ENCODE results near the gene KCNH5.

Gene KCNH5

DNA sequence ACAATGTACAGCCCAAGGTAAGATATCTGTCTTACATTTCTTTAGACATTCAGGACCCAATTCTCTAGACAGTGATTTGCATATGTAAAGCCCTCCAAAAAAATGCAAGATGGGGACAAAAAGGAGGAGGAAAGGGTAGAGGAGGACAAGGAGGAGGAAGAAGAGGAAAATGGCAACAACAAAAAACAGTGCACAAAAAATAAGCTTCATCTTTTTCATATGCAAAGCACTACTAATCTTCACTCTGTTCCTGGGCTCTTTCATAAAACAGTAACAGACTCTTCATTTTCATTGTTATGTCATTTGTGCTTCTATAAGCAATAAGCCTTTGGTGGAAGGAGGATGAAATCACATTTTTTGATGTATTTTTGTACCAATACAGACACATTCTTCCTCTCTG lies 61.4 kb downstream of the KCNH5 start:
- DNase-seq: no peak

DNA sequence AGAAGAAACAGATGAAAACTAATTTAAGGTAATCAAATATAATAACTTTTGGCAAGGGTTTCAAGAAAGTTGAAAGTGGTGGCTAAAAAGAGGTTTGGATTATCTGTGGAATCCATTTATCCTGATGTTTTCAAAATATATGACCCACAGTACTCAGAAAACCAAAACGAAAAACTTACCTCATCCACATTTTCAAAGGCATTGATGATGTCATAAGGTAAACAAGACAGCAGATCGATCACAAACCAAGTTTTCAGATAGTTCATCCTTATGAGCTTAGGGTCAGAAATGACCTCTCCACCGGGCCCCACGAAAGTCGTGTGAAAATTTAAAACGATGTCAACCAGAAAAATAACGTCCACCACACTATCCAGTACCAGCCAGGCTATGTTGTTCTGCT lies 64.6 kb downstream of the KCNH5 start:
- no peak for DNase-seq

DNA sequence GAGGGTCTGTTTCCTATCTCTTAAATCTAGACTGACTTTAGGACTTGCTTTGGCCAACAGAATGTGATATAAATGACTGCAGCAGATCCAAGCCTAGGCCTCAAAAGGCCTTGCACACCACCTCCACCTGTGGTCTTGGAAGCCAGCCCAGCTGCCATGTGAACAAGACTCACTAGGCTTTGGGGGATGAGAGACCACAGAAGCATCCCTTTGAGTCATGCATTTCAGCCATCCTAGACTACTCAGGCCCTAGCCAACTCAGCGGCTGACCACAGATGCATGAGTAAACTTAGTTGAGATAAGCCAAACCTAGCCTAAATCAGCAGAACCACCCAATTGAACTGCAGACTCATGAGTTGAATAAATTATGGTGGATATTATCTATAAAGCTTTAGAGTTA lies 87.7 kb downstream of the KCNH5 start:
- no peak for DNase-seq

DNA sequence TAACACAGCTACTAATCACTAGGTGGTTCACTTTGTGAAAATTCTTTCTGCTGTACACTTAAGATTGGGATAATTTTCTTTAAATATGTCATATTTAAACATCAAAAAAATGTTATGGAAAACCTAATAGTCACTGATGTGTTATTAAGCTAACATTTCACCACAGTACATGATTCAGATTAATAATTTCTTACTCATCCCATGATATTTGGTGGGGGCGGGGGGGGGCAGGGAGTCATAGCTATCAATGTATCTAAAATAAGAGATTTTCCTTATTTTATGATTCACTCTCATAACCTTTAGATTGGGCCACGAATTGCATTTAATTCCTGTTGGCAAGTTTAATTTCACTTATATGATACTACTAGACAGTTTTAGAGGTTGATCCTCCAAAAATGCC lies 88.8 kb downstream of the KCNH5 start:
- DNase-seq: no peak

DNA sequence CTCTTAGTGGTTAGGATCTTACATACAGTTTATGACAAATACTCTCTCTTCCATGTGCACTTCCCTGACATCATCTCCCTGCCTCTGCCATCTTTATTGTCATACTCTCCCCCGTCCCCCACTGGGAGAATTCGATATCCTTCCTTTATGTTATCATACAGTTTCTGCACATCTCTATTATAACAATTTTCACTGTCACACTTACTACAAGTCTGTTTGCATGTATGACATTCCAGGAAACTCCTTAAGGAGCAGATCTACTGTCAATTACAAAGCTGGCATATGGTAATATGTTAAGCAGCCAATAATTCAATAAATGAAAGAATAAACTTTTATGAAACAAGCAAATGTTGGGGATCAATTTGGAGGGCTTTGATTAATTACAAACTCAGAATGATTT lies 91.1 kb downstream of the KCNH5 start:
- DNase-seq: no peak

DNA sequence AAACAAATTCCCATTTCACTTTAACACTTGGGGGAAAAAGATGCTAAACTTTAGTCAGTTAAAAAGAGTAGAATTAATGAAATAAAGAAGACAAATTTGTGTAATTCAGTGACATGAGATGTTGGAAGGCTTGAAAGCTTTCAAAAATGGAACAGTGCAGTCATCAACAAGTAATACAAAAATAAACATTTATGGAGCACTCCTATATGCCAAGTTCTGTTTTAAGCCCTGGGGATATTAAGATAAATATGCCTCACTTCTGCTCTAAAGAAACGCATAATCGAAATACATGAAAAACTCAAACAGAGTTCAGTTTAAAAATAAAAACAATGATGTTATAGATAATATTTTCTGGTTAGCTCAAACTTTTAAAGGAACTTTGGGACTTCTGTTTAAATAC lies 93.0 kb downstream of the KCNH5 start:
- DNase-seq: no peak

DNA sequence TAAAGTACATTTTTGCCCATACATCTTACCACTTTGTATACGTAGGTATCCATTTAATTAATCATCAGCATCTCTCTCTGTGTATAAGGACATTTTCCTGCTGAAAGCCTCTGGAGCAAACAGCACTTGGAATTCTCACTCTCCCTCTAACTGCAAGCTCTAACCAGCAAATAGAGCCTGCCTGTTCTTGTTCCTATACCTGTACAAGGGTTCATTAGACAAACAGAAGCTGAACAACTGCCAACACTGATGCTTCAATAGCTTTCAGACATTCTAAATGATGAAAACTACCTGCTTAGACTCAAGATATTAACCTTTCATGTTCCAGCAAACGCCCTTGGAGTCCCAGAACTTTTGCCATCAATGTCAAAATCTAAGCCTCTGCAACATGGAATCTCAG lies 98.0 kb downstream of the KCNH5 start:
- no peak for DNase-seq

DNA sequence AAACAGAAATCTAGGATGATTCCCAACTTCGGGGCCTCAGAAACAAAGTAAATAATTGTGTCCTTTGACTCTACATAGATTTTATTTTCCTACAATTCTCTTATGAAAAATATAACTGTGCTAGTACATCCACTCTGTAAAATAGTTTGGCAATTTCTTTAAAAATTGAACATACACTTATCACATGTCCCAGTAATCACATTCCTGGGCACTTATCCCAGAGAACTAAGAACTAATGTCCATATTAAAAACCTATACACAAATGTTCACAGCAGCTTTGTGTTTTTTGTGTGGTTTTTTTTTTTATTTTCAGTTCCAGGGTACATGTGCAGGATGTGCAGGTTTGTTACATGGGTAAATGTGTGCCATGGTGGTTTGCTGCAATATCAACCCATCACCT lies 99.0 kb downstream of the KCNH5 start:
- DNase-seq: no peak

DNA sequence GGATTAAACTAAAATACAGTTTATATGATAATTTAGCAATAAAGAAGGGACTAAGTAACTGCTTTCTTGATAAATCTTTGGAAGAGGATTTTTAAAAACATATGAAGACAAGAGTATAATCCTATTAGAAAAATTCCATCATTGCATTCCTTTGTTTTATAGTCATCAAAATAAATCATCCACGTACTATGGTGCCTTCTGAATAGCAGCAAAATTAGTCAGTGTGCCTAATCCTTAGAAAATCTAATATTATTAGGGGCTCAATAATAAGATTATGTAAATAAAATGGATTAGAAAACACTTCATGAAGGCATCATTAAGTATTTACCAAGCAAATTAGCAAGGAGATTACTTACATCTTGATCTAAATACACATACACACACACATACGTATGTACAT lies 102.1 kb downstream of the KCNH5 start:
- DNase-seq: no peak

DNA sequence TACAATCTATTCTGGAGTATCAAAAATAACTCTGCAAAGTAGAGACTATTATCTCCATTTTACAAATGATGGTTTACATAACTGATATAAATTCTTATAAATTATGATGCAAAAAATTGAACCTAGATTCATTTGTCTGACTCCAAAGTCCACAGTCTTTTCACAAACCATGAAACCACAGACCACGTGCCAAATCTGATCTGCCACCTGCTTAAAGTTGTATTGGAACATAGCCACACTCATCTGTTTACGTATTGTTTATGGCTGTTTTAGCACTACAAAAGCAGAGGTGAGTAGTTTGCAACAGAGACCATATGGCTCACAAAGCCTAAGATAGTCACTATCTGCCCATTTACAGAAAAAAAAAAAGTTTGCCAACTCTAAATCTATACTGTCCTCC lies 105.3 kb downstream of the KCNH5 start:
- DNase-seq: no peak

DNA sequence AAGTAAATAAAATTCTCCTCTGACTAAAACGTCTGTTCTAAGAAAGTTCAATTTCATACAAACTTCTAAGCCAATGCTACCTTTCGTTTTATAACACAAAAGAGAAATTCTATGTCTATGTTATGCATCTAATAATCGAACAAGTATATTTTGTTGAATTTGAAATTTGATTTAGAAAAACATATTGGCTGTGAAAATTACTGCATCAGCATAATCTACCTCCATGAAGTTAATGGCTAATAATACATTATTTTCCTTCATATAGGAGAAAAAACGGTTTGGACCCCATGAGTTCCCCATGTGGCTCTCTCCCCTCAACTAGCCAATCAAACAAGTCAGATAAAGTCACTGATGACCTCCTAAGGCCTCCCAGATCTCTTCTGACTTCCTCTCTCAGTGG lies 106.5 kb downstream of the KCNH5 start:
- no peak for DNase-seq

DNA sequence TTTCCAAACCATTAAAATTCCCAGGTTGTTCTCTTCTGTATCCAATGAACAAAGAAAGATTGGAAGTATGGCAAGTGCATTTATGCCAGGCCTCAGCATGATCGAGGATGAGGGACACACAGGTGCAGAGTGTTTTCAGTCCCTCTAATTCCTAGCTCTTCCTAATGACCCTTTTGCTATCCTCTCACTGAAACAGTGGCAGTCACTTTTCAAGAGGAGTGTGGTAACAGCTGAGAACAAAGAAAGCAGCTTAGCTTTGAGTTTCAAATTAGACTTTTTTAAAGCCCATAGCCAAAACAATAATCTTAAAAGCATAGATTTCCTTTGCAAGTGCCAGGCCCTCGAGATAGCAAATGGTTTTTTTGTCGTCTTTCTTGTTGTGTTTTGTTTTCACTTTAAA lies 110.8 kb downstream of the KCNH5 start:
- DNase-seq: no peak

DNA sequence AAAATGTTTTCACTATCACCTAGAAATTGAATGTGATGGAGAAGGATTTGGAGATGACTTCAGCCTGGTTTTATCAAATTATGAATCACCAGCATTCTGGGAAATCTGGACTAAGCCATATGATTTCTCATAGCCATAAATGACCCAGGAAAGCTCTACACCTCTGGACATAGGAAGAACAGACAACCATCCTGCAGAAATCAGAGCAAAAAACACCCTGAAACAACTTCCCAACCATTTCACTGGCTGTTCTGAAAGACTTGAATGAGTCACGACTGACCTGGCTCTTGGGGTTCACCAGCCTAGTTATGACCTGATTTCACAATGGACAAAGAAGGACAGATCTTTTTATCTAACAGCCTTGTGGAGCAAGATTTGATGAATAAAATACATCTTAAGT lies 123.8 kb downstream of the KCNH5 start:
- no peak for DNase-seq

DNA sequence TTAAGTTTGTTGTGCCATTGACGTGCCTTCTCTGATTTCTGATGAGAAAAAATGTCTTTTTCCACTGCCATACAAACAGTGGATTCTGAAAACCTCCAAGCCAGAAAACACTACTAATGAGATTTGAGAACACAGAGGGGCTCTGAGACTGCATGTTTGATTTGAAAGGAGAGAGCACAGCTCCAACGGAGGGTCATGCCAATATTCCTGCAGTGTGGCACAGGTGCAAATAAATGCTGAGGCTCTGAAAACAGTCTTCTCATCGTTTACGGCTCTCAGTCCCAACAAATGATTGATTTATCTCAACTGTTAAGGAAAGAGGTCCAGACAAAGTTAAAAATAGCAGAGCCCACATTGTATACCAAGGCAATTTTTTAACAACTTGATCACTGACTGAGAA lies 128.7 kb downstream of the KCNH5 start:
- DNase-seq: no peak

DNA sequence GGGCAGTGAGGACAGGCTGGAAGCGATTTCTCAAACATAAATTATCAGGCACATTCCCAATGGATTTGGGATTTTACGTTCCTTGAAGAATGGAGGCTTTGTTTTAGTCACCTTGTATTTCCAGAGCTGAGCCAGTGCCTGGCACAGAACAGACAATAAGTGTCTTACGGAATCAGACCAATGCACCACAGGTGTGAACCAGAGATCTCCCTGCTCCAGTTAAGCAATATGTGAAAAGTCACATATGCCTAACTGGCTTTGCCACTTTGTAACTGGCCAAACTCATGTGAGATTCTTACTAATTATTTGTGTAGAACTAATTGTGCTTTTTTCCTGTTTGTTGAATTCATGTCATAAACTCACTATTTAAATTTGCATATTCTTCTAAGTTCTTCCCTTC lies 130.4 kb downstream of the KCNH5 start:
- DNase-seq: no peak

DNA sequence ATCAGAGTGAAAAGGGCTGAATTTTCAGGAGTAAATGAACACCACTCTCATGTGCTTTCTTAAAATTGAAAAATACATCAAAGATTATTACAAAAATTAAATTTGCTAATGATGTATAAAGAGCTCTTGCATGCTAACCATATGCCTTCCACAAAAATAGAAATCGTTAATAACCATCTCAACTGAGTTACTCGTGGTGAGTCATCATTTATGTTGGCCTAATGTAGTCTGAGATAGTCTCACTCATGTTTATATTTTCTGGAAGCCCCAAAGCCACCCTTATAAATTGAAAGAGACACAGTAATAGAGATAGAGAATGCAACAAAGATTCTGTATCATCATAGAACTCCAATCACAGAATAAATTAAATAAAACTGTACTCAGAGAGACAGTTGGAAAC lies 131.2 kb downstream of the KCNH5 start:
- DNase-seq: no peak

DNA sequence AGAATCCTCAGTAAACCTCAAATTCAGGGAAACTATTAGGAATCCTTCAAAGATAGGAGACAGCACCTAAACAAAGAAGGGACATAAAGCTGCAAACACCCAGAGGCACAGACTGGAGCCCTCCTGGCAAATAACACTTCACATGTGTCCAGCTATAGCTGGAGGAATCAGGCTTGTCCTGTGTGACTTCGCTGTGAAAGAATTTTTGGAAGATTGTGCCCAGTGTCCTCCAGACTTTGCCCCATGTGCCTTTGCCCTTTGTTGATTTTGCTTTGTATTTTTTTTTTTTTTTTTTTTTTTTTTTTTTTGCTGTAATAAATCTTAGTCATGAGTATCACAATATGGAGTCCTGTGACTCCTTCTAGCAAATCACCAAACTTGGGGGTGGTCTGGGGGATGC lies 136.8 kb downstream of the KCNH5 start:
- no peak for DNase-seq

DNA sequence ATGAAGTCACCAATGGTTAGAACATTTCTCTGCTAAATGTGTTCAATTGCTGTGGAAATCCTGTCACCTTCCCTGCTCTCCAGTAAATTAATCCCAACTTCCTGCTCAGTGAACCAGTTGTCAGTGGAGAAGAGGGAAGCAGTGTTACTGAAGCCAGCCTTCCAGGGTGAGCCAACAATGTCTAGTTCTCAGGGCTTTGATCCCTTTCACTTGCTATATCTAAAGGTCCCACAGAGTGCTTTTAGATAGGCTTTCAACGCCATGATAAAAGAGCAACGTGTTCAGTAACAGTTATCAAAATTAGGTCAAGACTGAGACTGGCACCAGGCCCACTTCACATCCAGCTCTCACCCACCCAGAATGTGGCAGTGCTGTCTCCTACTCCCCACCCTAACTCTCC lies 139.7 kb downstream of the KCNH5 start:
- no peak for DNase-seq

DNA sequence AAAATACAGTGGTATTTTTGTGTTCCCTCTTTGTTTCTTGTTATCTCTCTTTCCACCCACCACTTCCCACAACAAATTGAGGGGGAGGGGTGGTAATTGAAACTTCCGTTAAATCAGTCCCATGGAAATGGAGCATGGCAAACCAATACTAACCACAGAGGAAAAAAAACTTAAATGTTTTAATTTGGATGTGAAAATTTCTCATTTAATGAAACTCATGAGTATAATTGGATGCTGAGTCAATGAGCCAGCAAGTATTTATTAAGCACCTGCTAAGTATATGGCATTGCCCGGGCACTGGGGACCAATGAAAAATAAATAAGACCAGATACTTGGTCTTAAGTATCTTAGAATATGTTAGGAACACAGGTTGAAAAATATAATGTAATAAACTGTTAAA lies 147.5 kb downstream of the KCNH5 start:
- no peak for DNase-seq

DNA sequence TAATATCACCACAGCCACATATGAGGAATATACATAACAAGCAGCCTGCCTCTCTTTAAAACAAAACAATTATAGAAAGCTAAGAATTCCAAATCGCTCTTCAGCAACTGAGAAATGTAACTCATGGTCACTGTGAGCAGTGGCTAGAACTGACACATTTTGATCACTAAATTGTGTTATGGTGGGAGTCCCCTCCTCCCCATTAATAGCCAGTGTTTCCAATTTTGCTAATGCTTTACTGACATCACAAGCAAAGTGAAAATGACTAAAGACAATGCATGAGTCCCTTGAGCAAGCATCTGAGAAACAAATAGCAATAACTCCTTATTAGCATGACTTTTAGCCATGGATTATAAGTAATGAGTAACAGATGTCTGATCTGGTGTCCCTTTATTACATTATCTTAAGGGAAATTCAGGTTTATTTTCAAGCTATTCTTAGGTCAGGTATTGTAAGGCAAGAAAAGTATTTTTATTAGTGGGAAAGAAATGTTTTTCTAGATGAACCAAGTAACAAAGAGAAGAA lies 148.3 kb downstream of the KCNH5 start:
- DNase-seq: no peak

DNA sequence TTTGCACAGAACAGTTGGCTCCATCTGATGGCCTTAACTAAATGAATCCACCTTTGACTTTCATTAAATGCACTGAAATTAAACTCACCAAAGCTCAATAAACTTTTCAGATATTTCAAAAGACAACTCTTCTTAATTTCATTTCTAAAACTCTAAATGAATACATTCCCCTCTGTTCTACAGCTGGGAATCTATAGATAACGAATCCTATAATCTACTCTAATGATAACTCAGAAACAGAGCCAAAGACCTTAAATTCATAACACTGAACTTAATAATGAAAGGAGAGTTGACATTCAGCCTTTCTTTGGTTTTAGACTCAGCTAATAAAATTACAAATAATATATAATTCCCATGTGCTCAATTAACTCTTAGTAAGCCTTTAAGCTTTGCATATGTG lies 150.5 kb downstream of the KCNH5 start:
- no peak for DNase-seq

DNA sequence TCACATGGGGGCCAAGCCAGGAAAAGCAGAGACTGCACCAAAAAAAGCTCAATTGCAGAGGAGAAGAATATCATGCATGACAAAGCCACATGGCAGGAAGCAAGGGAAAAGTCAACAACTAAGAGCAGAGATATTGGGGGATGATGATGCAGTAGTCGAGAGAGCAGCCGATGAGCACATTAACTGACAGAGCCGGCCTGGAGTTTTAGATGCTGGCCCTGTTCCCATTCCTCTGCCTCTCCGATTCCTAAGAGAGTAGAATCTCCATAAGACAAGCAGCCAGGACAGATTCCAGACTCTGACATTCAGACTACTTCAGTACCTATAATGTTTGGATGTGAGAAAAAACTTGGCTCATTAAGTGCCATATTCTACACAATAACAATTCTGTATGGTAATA lies 155.9 kb downstream of the KCNH5 start:
- DNase-seq: no peak

DNA sequence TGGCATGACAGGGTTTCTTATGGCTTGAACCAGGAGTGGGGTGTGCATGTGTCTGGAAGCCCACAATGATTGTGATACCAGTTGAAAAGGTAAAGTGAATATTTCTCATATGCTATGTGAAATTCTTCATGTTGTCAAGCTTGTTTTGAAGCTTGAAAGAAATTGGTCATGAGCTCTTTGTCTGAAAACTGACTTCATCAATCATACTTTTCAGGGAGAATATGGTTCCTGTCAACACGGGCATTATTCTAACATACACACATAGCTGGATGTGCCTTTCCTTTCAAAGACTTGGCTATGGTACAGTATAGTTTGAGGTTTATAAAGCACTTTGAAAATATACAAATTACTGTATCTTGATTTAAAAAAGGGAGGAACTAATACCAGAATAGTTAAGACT lies 158.8 kb downstream of the KCNH5 start:
- DNase-seq: no peak

DNA sequence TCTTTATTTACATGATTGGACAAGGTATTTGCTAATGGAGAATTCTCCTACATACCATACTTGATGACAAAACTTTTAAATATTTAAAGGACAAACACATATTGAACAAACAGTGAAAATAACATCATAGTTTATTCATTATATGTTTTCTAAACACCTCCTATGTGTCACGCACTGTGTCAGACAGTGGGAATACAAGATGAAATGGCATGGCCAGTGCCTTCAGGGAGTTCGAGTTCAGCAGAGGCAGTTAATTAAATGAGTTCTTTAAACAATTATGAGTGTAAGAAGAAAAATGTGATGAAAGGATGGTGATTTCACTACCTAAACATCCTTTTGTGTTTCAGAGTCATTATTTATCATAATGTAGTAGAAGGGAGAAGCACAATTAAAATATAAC lies 159.8 kb downstream of the KCNH5 start:
- DNase-seq: no peak

DNA sequence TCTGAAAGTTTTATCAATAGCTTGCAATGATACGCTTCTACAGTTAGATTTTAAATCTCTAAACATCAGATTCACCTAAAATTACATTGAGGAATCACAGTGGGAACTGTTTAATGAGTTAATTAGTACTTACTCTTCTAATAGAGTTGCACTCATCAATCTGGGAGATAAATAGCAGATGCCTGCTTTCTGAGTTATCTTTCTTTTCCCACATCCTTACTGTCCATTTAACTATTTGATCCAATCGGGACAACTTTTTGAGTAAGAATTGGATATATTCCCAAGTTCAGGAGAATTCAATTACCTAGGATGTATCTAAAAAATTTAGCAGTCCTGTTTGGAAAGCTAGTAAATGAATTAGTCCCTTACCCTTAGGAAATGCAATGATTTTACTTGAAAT lies 162.3 kb downstream of the KCNH5 start:
- no peak for DNase-seq

DNA sequence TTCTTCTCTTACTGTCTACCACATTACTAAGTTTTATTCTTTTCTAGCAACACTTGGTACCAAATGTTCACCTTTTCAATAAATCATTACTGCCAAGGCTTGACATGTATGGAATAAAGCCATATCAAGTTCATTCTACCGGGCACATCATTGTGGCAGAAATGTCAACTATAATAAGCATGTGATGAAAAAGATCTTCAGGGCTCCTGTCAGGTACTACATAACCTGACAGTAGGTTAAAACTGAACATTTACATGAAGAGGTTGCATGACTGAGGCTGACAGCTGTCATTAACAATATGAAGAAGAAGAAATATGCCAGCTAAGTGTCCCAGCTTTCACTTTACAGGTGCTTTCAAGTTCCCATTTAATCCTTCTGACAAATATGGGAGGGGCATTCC lies 178.9 kb downstream of the KCNH5 start:
- no peak for DNase-seq
